Measurements from ENCODE around the gene DLST. TPM values are rescaled to one million over a fixed set of nuclear protein-coding genes. Genes with fewer than 3 reads are reported as not detected.

The DLST gene
- polyA plus RNA-seq, 2 of the 4 experiments (the other 2 are of a cell fraction): 102 to 129 TPM

- H3K4me3 ChIP-seq: no peak overlapping the region
- no peak overlapping the region for H3K27ac ChIP-seq
- FAIRE-seq (no peak), DNase-seq (ENCODE audit: low read depth in 1 of 2, low spot score in 1 of 2) (no peak), ATAC-seq (no peak)
- TF ChIP-seq MYC (IDR thresholded peaks at IDR 0.05; ENCODE audit: borderline replicate concordance, low read length) (no peak), CBX8 (IDR thresholded peaks at IDR 0.05) (no peak), RNF2 (IDR thresholded peaks at IDR 0.05; ENCODE audit: borderline replicate concordance, low read depth) (no peak), POLR2AphosphoS2 (conservative IDR thresholded peaks at IDR 0.05; ENCODE audit: low read length) (no peak), FOSL2 (IDR thresholded peaks at IDR 0.05) (no peak), FOSL2 (CRISPR knock-in tag; IDR thresholded peaks at IDR 0.05) (no peak), MAX (IDR thresholded peaks at IDR 0.05) (no peak), PBX3 (IDR thresholded peaks at IDR 0.05) (no peak), ESRRA (IDR thresholded peaks at IDR 0.05; ENCODE audit: borderline replicate concordance, low read length) (no peak), HES2 (IDR thresholded peaks at IDR 0.05) (no peak), EHMT2 (IDR thresholded peaks at IDR 0.05; ENCODE audit: low read depth) (no peak), TP53 (CRISPR knock-in tag; IDR thresholded peaks at IDR 0.05) (no peak), JUNB (IDR thresholded peaks at IDR 0.05) (no peak), CTCF (IDR thresholded peaks at IDR 0.05) (no peak), ZNF302 (CRISPR knock-in tag; IDR thresholded peaks at IDR 0.05) (no peak), MAZ (IDR thresholded peaks at IDR 0.05; ENCODE audit: borderline replicate concordance, low read depth, low read length) (no peak), EP300 (IDR thresholded peaks at IDR 0.05) (no peak), SMC3 (IDR thresholded peaks at IDR 0.05) (no peak), FOSB (CRISPR knock-in tag; IDR thresholded peaks at IDR 0.05) (no peak), KDM1A (IDR thresholded peaks at IDR 0.05; ENCODE audit: low read depth) (no peak)
- H3K4me1 ChIP-seq: no peaks in the 10 kb centered on the region
- ChIA-PET CTCF (interaction anchor here (0.9 to 5.7 kb wide), 5 partner anchors 15 to 570 kb away, joined by 3 to 30 read pairs (median 3); no protein-coding TSS in a partner anchor), POLR2A (no interaction called here)
- no peak overlapping the region for H3K4me2 ChIP-seq
- H3K9me3 ChIP-seq: no peaks in the 10 kb centered on the region
- 80% methylated on average over 22 of the region's 22 CpGs for WGBS (ENCODE audit: missing lambda C conversion rate)
These were observed 37.9 kb downstream of the DLST start for GRCh38 chr14:74919421-74920165.

GRCh38 chr14:74920281-74920680 is 38.6 kb downstream of the DLST start:
- H3K4me1 ChIP-seq: no peaks in the 10 kb centered on the region
- no peak for TF ChIP-seq E2F6 (IDR thresholded peaks at IDR 0.05; ENCODE audit: borderline replicate concordance, low read depth)
- TF ChIP-seq FOSL2 (IDR thresholded peaks at IDR 0.05): no peak
- no peak for TF ChIP-seq FOSL2 (CRISPR knock-in tag; IDR thresholded peaks at IDR 0.05)
- TF ChIP-seq CTCF (IDR thresholded peaks at IDR 0.05): no peak
- no peak for TF ChIP-seq CBX2 (IDR thresholded peaks at IDR 0.05; ENCODE audit: borderline replicate concordance, low read depth)
- ATAC-seq (no peak), DNase-seq (ENCODE audit: low read depth in 1 of 2, low spot score in 1 of 2) (no peak), FAIRE-seq (no peak)
- ChIA-PET CTCF (interaction anchor here (0.7 to 5.7 kb wide), 6 partner anchors 14 to 169 kb away, joined by 3 to 30 read pairs (median 6); no protein-coding TSS in a partner anchor), POLR2A (no interaction called here)
- H3K4me2 ChIP-seq: no peak overlapping the region
- H3K9me3 ChIP-seq: no peaks in the 10 kb centered on the region
- no peak overlapping the region for H3K27ac ChIP-seq
- no peak overlapping the region for H3K4me3 ChIP-seq
- WGBS (ENCODE audit: missing lambda C conversion rate): 81% methylated on average over 4 of the region's 4 CpGs
